Measurements from ENCODE around the gene REL. TPM values are rescaled to one million over a fixed set of nuclear protein-coding genes. Genes with fewer than 3 reads are reported as not detected.

The REL gene
- total RNA-seq, 1 donor: 7.3 TPM

DNA sequence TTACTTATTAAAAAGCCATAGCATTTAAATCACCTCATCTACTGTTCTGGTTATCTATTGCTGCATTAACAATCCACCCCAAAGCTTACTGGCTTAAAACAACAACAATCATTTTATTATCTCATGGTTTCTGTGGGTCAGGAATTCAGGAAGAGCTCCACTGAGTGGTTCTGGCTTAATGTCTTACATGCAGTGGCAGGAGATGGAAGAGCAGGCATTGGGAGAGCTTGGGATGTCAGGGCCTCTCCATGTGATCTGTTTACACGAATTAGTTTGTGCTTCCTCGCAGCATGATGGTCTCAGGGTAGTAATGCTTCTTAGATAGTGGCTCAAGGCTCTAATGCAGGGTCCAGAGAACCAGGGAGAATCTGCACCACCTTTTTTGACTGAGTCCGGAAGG lies 14.4 kb upstream of the REL start:
- no peak for DNase-seq (ENCODE audit: low read depth)
- TF ChIP-seq, protein P1, sequence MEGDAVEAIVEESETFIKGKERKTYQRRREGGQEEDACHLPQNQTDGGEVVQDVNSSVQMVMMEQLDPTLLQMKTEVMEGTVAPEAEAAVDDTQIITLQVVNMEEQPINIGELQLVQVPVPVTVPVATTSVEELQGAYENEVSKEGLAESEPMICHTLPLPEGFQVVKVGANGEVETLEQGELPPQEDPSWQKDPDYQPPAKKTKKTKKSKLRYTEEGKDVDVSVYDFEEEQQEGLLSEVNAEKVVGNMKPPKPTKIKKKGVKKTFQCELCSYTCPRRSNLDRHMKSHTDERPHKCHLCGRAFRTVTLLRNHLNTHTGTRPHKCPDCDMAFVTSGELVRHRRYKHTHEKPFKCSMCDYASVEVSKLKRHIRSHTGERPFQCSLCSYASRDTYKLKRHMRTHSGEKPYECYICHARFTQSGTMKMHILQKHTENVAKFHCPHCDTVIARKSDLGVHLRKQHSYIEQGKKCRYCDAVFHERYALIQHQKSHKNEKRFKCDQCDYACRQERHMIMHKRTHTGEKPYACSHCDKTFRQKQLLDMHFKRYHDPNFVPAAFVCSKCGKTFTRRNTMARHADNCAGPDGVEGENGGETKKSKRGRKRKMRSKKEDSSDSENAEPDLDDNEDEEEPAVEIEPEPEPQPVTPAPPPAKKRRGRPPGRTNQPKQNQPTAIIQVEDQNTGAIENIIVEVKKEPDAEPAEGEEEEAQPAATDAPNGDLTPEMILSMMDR (IDR thresholded peaks at IDR 0.05; ENCODE audit: insufficient read depth, low read depth, low read length): no peak
- no peak overlapping the region for H3K4me3 ChIP-seq (ENCODE audit: low read depth, low read length)

DNA sequence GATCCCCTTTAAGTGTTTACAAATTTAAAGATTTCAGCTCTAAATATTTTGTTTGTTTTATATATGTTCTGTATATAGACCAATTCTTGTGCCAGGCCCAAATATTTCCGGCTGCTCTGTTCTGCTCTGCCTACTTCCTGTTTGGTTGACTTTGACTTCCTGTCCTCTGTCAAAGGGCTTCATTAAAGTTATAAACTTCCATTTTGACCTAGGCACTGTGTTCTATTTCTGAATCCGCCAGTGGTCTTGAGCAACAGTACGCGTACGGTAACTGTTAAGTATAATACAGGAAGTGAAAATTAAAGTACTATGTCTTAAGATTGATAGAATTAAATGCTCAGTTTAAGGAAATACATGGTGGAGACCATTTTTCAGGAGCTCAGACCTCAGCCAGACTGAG lies 13.5 kb upstream of the REL start:
- no peak for DNase-seq (ENCODE audit: low read depth)
- TF ChIP-seq, protein P1 (IDR thresholded peaks at IDR 0.05; ENCODE audit: insufficient read depth, low read depth, low read length): no peak

DNA sequence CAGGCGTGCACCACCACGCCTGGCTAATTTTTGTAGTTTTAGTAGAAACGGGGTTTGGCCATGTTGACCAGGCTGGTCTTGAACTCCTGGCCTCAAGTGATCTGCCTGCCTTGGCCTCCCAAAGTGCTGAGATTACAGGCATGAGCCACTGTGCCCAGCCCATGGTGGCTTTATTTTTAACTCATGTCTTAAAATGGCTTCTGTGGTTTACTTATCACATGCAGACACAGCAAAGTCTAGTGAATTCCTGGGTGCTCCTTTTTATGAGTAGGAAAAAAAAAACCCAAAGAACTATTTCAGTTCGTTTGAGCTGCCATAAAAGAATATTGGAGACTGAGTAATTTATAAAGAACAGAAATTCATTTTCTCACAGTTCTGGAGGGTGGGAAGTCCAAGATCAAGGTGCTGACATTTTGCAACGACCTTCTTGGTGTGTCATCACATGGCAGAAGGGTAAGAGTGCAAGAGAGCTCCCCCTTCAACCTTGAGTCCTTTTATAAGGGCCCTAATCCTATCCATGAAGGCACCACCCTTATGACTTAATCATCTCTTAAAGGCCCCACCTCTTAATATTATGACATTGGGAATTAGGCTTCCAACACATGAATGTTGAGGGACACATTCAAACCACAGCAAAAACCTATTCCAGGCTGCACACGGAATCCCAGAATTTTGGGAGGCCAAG lies 12.6 kb upstream of the REL start:
- TF ChIP-seq, protein P1 (IDR thresholded peaks at IDR 0.05; ENCODE audit: insufficient read depth, low read depth, low read length): no peak
- H3K4me3 ChIP-seq (ENCODE audit: low read depth, low read length): no peak overlapping the region
- no peak for DNase-seq (ENCODE audit: low read depth)

More for the DNA sequence above, 13.5 kb upstream of the REL start:
- no peak overlapping the region for H3K4me3 ChIP-seq (ENCODE audit: low read depth, low read length)

DNA sequence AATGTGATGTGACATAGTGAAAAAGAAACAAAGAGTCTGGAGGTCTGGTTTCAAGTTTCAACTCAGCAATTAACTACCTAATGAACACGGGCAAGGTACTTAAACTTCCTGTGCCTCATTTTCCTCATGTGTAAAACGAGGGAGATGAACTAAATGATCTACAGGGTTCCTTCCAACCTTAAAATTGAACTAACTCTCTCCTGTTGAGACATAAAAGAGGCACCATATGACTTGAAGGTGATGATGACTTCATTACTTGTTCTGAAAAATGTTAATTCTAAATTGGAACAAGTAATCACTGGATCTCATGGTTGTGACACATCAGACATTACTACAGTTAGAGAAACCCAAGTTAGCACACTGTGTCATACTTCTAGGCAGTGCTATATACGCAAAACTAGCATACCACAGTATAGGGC lies 8.9 kb upstream of the REL start:
- no peak for DNase-seq (ENCODE audit: low read depth)
- TF ChIP-seq, protein P1 (IDR thresholded peaks at IDR 0.05; ENCODE audit: insufficient read depth, low read depth, low read length): no peak
- H3K4me3 ChIP-seq (ENCODE audit: low read depth, low read length): no peak overlapping the region

DNA sequence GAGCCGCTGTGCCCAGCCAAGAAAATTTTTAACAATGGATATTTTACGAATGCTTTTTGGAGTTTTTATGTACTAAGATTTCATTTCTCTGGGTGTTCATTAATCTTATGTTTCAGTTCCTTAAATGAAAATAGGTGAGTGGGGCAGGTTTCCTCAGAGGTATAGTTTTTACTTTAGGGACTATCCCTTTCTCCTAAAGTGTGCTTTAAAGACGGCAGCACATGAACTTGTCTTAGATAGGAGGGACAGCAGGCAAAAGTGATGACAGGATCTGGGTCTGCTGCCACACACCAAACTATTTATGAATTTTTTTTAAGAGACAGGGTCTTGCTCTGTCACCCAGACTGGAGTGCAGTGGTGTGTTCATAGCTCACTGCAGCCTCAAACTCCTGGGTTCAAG lies 8.0 kb upstream of the REL start:
- H3K4me3 ChIP-seq (ENCODE audit: low read depth, low read length): no peak overlapping the region
- DNase-seq (ENCODE audit: low read depth): no peak
- TF ChIP-seq, protein P1 (IDR thresholded peaks at IDR 0.05; ENCODE audit: insufficient read depth, low read depth, low read length): no peak

DNA sequence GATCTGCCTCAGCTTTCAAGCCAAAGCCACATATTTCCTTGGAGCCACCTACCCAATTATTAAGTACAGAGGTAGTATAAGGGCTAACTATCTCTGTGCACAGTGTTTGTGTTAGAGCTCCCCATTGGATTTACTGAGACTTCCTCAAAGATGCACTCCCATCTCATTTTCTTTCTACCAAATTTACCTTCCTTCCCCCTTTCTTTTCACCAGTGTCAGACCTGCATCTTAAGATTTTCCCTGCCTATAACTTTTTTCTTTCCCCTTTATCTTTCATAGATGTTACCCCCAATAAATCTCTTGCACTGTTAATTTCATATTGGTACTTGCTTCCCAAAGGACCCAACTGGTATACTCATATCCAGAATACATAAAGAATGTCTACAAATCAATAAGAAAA lies 5.9 kb upstream of the REL start:
- DNase-seq (ENCODE audit: low read depth): no peak
- no peak overlapping the region for H3K4me3 ChIP-seq (ENCODE audit: low read depth, low read length)
- TF ChIP-seq, protein P1 (IDR thresholded peaks at IDR 0.05; ENCODE audit: insufficient read depth, low read depth, low read length): no peak

DNA sequence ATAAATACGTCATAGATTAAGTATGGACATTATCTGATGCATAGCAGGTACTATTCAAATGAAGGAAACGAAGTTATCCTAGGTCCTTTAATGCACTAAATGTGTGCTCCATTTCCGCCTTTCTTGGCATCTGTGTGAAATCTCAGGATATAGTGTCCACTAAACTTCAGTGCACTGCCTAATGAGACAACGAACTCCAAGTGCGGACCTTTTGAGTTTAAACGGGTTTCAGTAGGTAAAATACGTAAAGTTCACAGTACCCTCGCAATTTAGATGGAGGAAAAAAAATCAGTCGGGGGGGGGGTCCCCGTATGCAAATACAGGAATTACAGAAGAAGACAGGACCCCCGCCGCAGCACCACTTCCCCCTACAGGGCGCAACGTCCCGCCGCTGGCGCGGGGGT lies 729 bp upstream of the REL start:
- no peak for DNase-seq (ENCODE audit: low read depth)

More for the DNA sequence above, 729 bp upstream of the REL start:
- H3K4me3 ChIP-seq (ENCODE audit: low read depth, low read length): peak overlapping the region; percentile 86
- TF ChIP-seq, protein P1 (IDR thresholded peaks at IDR 0.05; ENCODE audit: insufficient read depth, low read depth, low read length): peak; percentile 23

Data from fibroblast of villous mesenchyme (primary cell).